COLO829 (cell line): ENCODE measurements around the gene ADAP1.
"Not testable (repeated sequence)": the region's sequence is repeated elsewhere in the genome, so short reads cannot be mapped to it uniquely, and the experiment has no call there.

Experiments
- DNase-seq: peaks from one replicate; pipeline ENCODE4 v3.0.0; 2012; ENCODE audit warnings: low spot score

Gene ADAP1

GRCh38 chr7:908591-909357, 45.7 kb downstream of the ADAP1 start:
- not testable (repeated sequence) for DNase-seq

- no peak for DNase-seq
Measured at GRCh38 chr7:908159-908581, 46.3 kb downstream of the ADAP1 start.

- DNase-seq: no peak
Measured at GRCh38 chr7:907158-907980, 47.1 kb downstream of the ADAP1 start.

DNA sequence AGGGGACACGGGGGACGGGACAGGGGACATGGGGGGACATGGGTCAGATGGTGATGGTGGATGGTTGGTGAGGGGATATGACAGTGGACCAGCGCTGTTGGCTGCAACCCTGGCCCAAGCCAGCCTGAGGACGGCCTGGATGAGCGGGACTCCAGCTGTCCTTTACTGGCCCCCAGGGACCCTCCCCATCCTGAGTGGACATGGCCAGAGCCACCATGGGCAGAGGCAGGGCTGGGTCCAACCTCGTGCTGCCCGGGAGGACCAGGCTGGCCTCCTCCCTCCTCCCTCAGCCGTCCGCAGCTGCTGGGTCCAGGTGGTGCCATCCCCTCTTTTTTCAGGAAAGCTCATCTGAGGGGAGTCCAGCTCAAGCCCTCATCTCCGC, 47.7 kb downstream of the ADAP1 start:
- DNase-seq: no peak

- DNase-seq: no peak
Measured at GRCh38 chr7:904847-905246, 49.6 kb downstream of the ADAP1 start.

- no peak for DNase-seq
Measured at GRCh38 chr7:903921-904755, 50.3 kb downstream of the ADAP1 start.

DNA sequence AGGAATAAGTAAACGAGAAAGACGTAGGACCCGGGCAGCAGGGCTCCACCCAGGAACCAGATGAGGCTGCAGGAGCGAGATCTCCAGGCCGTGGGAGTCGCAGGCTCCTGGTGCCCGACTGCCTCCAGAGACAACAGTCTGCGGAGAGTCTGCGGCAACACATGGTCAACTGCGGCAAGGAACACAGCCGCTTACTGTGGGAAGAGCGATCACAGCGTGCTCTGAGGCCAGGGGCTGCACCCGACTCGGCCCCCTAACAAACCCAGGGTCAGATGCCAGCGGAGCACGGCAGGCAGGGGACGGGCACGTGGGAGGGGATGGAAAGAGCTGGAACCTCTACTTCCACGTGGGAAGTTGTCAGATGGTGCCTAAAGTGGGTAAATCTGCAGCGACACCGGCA, 51.5 kb downstream of the ADAP1 start:
- no peak for DNase-seq

DNA sequence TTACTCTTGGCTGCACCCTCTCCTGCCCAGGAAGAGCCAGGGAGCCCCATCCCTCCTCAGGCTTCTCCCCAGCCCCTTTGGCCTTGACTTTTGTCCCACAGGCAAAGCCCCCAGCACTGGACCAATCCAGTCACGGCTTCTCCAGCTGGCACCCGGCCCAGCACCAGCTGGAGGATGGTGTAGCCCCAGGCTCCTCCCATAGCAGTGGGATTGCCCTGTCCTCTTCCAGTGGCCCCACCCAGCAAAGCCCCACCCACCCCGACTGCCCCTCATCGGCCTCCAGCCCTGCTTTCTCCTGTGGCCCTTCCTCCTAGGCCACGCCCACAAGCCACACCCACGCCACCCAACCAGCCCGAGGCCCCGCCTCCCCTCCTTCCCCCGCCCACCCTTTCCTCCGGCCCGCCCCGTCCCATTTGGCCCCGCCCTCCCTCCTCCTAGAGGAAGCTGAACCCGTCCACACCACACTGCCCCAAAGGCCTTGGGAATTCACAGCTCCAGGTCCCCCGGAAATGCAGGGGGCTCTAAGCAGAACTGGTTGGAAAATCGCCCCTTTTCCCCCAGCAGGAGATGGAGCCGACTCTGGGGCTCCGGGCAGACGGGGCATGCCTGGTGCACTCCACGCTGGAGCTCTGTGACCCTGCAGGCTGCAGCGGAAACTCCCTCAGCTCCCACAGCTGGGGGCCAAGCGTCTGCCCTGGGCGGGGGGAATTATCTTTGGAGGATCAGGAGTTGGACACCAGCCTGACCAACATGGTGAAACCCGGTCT, 52.9 kb downstream of the ADAP1 start:
- peak; percentile 100 for DNase-seq

GRCh38 chr7:901041-901387, 53.5 kb downstream of the ADAP1 start:
- DNase-seq: no peak

- DNase-seq: no peak
Measured at GRCh38 chr7:900331-901040, 54.0 kb downstream of the ADAP1 start.

DNA sequence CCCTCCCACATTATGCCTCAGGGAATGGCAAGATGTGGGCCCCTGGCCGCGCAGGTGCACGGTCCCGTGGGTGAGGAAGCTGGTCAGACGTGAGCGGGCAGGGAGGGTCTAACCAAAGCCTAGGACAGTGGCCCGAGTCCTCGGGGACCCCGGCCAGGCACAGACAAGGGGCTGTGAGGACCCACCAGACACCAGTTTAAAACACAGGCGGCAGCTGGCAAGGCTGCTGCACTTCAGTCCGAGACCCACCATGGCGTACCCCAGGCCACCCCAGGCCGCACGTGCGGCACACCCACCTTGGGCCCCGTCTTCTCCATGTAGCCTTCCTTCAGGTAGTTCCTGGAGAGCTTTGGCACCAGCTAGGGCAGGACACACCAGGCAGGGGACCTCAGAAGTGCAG, 54.7 kb downstream of the ADAP1 start:
- no peak for DNase-seq

DNA sequence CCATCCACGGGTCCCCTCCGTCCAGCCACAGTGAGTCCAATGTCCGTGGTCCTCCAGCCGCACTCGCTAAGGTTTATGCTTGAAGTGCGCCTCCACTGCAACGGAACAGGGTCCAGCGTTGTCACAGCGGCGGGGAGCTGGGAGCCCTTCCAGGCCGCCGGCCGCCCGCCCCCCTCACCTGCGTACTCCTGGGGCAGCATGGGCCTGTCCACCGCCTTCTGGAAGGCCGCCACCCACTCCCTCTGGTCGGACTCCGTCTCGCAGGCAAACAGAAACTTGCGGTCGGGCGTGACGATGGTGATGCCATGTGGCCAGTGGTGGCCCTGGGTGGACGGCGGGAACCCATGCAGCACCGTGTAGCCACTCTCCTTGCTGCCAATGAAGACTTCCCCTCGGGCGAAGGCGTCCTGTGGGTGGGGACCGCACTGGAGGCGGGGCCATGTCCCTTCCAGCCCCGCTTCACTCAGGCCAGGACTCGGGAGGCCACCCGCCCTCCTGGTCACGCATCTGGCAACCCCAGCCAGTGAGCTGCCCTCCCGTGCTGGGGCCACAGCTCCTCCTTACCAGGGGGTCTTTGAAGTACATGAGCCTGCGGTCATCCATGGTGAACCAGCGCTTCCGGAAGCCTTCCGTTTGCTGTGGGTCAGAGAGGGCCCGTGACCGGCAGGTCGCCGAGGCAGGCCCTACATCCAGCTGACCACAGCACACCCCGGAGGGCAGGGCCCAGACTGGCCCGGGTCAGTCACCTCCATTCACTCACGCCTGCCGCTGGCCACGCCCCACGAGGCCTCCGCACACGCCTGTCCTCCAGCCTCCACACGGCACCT, 55.4 kb downstream of the ADAP1 start:
- no peak for DNase-seq

- no peak for DNase-seq
Measured at GRCh38 chr7:898460-898854, 56.0 kb downstream of the ADAP1 start.

GRCh38 chr7:897771-898376, 56.6 kb downstream of the ADAP1 start:
- no peak for DNase-seq

- no peak for DNase-seq
Measured at GRCh38 chr7:897086-897485, 57.4 kb downstream of the ADAP1 start.

- no peak for DNase-seq
Measured at GRCh38 chr7:896346-897075, 58.0 kb downstream of the ADAP1 start.

- no peak for DNase-seq
Measured at GRCh38 chr7:895451-896052, 58.9 kb downstream of the ADAP1 start.

- no peak for DNase-seq
Measured at GRCh38 chr7:894927-895450, 59.5 kb downstream of the ADAP1 start.
